Ureter (tissue), 1 donor: ENCODE results near the gene TMEM205. TPM values are rescaled to one million over a fixed set of nuclear protein-coding genes. Genes with fewer than 3 reads are reported as not detected.

Experiments
- DNase-seq: peaks from one replicate; pipeline ENCODE4 v3.0.0-alpha.2; 2020; ENCODE audit warnings: low spot score
- total RNA-seq: library from RNA; stranded (reverse); gene quantifications from one replicate; pipeline ENCODE4 v1.2.4, GENCODE V29; 2023
- donor health status: DM: yes; HTN: yes; CAD: no.

The TMEM205 gene
- total RNA-seq, 1 donor from 2014 or later: 185 TPM

- DNase-seq: no peak
Observed at GRCh38 chr19:11299946-11300810, 45.9 kb downstream of the TMEM205 start.

- DNase-seq: no peak
Observed at GRCh38 chr19:11296264-11296663, 49.8 kb downstream of the TMEM205 start.

- DNase-seq: no peak
Observed at GRCh38 chr19:11295665-11296245, 50.3 kb downstream of the TMEM205 start, which contains the start of gene TSPAN16. TSS of gene TSPAN16 (plus strand) at chr19:11296160. CDS start at chr19:11296298, 138 bp downstream.

DNA sequence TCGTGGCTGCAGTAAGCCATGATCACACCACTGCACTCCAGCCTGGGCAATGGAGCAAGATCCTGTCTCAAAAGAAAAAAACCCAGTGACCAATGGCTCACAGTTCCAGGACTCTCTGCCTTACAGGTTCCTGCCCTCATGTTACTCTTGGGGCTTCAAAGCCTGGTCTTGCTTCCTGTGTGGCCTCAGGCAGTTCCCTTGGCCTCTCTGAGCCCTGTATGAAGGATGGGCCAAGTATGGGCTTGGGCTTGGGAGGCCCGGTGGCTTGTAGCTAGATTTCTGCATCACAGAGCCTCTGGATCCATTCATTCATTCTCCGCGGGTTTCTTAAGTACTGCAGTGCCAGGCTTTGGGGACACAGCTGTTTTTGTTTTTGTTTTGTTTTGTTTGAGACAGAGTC is 50.9 kb downstream of the TMEM205 start:
- no peak for DNase-seq

GRCh38 chr19:11293433-11294389 is 52.4 kb downstream of the TMEM205 start:
- peak; percentile 97 for DNase-seq

Other genes with a start within 250 kb of the TMEM205 start
- 1.4 TPM for gene SPC24, start 190.5 kb downstream of the TMEM205 start, total RNA-seq
- gene KANK2, start 148.7 kb downstream of the TMEM205 start, total RNA-seq: 170 TPM
- gene ANGPTL8, start 106.6 kb downstream of the TMEM205 start, total RNA-seq: not detected
- 125 TPM for gene DOCK6, start 83.7 kb downstream of the TMEM205 start, total RNA-seq
- not detected for gene TSPAN16, start 50.1 kb downstream of the TMEM205 start, total RNA-seq
- 58.1 TPM for gene RAB3D, start 6.6 kb downstream of the TMEM205 start, total RNA-seq
- gene CCDC159, start 251 bp upstream of the TMEM205 start, total RNA-seq: 44.4 TPM
- 25.5 TPM for gene PLPPR2, start 9.2 kb upstream of the TMEM205 start, total RNA-seq
- gene SWSAP1, start 28.4 kb upstream of the TMEM205 start, total RNA-seq: 4.3 TPM
- gene EPOR, start 38.0 kb upstream of the TMEM205 start, total RNA-seq: 6.7 TPM
- 44.2 TPM for gene RGL3, start 73.0 kb upstream of the TMEM205 start, total RNA-seq
- 0.78 TPM for gene ODAD3, start 88.9 kb upstream of the TMEM205 start, total RNA-seq
- gene PRKCSH, start 89.4 kb upstream of the TMEM205 start, total RNA-seq: 267 TPM
- gene ELAVL3, start 134.8 kb upstream of the TMEM205 start, total RNA-seq: not detected
- 10.9 TPM for gene ZNF653, start 159.6 kb upstream of the TMEM205 start, total RNA-seq
- 43.7 TPM for gene ECSIT, start 182.9 kb upstream of the TMEM205 start, total RNA-seq
- gene CNN1, start 192.6 kb upstream of the TMEM205 start, total RNA-seq: 301 TPM
- 46.2 TPM for gene ELOF1, start 213.0 kb upstream of the TMEM205 start, total RNA-seq
- 19.9 TPM for gene ACP5, start 231.4 kb upstream of the TMEM205 start, total RNA-seq